CD4-positive, alpha-beta T cell treated with Interleukin-17A for 4 hours (primary cell): Measurements from ENCODE around the gene FGFRL1.

Source experiments
- DNase-seq: peaks from one replicate; pipeline ENCODE4 v3.0.0-alpha.2; 2020; ENCODE audit warnings: mixed read lengths

The FGFRL1 gene

DNA sequence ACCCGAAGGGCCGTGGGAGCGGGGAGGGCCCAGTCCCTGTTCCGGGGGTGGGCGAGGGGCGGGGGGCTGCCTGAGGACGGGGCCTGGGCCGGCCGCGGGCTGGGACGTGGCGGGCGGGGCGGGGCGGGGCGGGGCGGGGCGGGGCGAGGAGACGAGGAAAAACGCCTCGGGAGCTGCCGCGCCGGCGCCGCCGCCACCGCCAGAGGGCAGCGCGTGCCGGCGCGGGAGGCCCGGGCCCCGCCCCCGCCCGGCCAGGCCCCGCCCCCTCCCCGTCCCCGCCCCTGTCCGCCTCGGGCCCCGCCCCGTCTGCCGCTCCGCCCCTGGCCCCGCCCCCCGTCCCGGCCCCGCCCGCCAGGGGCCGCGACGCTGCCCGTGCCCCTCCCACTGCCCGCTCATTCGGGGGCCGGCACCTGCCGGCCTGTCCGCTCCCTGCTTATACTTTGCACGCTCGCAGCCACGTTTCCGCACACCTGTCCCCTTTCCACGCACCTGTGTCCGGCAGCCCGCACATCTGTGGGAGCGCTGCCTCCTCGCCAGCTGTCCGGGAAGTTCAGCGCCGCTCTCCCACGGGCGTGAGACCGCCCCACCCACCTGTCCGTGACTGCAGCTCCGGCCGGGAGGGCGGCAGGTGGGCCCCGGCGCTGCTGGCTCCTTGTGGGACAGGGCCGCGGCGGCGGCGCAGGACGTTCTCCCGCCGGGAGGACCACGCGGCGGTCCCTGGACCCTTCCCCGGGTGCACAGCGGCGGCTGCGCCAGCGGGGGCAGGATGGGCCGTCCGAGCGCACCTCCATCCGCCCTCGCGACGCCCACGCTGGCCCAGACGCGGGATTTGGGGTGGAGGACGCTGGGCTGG, 1.7 kb upstream of the FGFRL1 start:
- peak; percentile 81 for DNase-seq

DNA sequence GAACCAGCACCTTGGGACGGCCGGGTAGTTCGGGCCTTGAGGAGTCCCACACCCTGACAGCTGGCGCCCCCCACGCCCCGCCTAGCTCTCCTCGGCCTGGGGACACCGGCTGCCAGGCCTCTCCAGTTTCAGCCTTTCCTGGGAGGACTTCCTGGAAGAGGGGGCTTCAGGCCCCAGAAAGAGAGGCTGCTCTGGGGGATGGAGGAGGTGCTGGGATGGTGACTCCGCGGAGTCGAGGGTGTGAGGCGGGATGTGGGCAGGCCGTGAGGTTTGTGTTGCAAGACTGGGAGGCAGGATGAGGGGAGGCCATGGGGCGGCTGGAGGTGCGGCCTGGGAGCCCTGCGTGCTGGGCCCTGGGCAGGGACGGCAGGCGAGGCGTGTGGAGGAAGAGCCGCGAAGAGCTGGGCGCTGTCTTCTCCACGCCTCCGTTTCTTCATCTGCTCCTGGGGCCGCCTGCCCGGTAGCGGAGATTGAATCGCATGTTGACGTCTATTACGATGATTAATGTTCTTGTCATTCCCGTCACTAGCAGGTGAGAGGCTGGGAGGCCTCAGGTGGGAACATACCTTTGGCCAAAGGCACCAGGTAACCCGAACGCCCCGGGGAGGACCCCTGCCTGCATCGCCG, 918 bp upstream of the FGFRL1 start:
- peak; percentile 74 for DNase-seq

GRCh38 chr4:1011666-1012033, 224 bp downstream of the FGFRL1 start:
- no peak for DNase-seq

- DNase-seq, result peak; percentile 51
Observed at GRCh38 chr4:1012034-1012739, 761 bp downstream of the FGFRL1 start.

- DNase-seq, result no peak
Observed at GRCh38 chr4:1013225-1014073, 2.0 kb downstream of the FGFRL1 start.

DNA sequence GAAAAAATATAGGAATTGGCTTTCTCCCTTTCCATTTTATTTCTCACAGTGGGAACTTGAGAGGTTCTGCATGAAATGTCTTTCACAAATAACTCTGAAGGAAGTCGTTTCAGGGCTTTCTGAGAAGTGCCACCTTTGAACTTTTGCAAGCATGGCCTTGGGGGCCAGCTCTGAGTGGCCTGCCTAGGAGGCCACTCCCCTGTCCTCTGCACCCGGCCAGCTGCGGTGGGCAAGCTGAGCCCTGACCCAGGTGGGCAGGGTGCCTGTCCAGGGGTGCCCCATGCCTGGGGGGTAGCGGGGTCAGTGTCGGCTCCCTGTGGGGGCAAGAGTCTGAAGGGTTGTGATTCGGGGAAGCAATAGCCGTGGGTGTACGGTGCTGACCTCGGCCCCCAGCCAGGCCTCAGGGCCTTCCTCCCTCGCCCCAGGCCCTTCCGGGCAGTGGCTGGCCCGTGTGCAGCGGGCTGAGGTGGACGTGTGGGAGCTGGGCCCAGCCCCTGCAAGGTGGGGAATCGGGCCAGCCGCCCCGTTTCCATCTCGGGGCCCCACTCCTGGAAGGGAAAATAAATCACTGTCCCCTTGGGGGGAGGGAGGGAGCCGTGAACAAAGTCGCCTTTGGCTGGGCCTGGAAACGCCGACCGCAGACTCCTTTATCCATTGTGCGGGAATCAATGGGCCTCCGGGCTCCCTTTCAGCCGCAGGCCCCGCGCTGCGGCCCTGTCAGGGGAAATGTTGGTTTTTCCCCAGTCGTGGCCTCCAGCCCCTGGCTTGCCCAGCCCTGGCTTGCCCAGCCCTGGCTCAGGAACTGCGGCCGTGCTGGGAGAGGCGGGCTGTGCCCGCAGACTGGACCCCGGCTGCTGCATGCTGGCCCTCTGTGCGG, 3.1 kb downstream of the FGFRL1 start:
- no peak for DNase-seq

DNA sequence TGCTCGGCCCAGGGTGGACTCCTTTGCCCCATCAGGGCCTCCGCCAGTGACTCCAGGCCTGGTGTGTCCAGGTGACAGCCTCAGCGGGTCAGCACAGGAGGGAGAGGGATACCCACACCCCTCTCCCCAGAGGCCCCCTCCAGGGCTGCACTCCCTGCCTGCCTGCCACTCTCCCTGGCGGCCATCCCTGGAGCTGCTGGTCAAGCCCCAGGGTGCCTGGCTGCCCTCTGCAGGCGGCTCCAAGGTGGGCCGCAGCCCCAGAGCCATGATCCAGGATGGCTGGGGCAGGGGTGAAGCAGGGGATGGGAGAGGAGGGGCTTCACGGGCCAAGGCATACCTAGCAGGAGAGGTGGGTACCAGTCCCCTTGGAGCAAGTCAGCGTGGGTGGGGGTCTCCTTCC, 3.8 kb downstream of the FGFRL1 start:
- no peak for DNase-seq

GRCh38 chr4:1015746-1016145, 4.3 kb downstream of the FGFRL1 start:
- DNase-seq, result no peak

DNA sequence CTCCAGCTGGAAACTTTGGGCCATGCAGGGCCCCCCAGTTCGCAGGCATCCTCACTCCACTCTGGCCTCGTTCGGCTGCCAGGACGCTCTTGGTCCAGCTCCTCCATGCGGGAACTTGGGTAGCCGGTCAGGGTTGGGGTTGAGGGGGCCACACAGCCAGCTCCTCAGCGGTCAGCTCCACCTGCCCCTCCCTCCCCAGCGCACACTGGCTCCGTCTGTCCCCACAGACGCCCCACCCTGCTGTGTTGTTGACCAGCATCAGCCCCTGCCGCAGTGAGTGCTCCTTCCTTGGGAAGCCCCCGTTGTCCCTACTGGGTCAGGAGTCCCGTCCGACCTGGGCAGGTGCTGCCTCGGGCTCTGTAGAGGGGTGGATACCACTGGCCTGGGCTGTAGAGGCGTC, 5.8 kb downstream of the FGFRL1 start:
- no peak for DNase-seq

DNA sequence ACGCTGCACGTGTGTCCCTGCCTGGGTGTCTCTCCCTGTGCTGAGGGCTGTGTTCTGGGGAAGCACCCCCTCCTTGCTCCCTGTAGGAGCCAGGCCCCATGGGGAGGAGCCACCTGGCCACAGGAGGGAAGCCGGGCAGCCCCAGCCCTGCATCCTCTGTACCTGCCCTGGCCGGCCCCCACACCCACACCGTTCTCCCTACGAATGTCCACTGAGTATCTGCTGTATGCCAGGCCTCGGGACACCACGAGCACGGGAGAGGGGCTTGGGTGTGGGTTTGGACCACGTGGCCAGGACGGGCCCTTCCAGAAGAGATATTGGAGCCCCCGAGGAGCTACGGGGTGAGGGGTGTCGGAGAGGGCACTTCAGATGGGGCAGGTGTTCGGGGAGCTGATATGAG, 6.3 kb downstream of the FGFRL1 start:
- no peak for DNase-seq

- no peak for DNase-seq
Observed at GRCh38 chr4:1018147-1019020, 7.0 kb downstream of the FGFRL1 start.

GRCh38 chr4:1019320-1019719, 7.9 kb downstream of the FGFRL1 start:
- DNase-seq, result no peak

DNA sequence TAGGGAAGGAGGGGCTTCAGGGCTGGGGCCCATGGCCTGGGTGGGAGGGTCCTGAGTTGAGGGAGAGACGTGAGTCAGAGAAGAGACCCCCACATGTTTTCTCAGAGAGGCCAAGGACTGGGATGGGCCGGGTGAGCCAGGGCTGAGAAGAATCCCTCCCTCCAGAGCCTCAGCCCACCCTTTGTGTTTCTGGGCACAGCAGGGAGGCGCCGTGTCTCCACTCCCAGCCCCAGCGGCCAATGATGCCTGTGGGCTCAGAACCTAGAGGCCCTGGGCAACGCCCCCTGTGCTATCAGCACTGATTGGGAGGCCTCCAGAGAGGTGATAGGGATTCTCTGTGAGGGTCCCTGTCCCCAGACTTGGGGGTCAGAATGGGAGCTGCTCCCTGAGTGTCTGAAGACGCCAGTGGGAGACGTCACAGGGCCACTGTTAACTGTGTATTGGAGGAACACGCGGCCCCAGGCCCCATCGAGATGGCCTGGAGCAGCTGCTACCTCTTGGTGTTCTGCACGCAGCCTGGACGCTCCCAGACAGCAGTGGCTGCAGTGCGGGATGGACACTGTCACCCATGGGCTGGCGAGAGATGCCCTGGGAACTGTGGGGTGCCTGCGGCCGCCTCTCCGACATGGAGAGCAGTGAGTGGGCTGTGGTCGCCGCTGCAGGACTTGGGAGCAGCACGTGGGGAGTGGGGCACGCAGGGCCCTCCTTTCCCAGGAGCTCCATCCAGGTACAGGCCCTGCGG, 8.5 kb downstream of the FGFRL1 start:
- DNase-seq, result no peak

DNA sequence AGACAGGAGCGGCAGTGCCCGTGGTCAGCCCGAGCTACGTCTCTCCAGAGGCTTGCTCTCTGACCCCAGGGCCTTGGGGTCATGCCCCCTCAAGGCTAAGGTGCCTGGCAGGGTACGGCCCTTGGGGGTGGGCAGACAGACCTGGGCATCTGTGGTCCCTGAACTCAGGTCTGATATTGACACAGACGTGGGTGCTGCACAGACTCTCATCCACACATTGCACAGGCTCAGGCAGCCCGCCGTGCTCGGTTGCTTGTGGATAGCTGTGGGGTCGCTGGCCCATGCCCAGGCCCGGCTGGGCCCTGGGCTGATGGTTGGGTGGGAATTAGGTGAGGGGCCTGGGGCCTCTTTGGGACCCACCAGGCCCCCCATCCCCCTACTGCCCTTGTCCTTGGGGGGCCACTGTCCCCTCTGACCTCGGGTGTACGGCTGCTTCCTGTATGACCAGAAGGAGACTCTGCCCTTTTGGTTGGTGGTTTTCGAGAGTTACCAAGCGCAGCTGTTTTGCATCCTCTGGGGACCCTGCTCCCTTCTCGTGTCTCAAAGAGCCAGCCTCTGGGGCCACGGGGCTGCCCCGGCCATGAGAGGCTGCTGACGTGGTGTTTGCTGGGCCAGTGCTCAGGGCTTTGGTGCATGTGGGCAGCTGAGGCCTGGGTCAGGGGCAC, 10.1 kb downstream of the FGFRL1 start:
- DNase-seq, result no peak

- no peak for DNase-seq
Observed at GRCh38 chr4:1022051-1022738, 10.8 kb downstream of the FGFRL1 start.

- DNase-seq, result no peak
Observed at GRCh38 chr4:1022739-1023066, 11.3 kb downstream of the FGFRL1 start.

- no peak for DNase-seq
Observed at GRCh38 chr4:1023075-1023640, 11.7 kb downstream of the FGFRL1 start.

DNA sequence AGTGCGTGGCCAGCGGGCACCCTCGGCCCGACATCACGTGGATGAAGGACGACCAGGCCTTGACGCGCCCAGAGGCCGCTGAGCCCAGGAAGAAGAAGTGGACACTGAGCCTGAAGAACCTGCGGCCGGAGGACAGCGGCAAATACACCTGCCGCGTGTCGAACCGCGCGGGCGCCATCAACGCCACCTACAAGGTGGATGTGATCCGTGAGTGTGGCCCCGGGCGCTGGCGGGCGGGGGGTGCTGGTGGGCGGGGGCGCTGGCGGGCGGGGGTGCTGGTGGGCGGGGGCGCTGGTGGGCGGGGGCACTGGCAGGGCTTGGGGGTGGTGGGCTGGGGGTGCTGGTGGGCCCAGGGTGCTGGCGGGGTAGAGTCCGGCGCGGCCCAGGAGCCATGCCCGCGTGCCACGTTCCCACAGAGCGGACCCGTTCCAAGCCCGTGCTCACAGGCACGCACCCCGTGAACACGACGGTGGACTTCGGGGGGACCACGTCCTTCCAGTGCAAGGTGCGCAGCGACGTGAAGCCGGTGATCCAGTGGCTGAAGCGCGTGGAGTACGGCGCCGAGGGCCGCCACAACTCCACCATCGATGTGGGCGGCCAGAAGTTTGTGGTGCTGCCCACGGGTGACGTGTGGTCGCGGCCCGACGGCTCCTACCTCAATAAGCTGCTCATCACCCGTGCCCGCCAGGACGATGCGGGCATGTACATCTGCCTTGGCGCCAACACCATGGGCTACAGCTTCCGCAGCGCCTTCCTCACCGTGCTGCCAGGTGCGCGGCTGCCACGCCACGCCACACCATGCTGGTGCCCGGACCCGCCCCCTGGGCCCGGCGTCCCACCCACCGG, 12.7 kb downstream of the FGFRL1 start:
- no peak for DNase-seq
